IPS-15b (cell line): ENCODE data around the gene RNGTT.
A peak's percentile ranks its signal among the peaks of the same experiment; 100 is the strongest.
"Not testable (repeated sequence)": the region's sequence is repeated elsewhere in the genome, so short reads cannot be mapped to it uniquely, and the experiment has no call there.

ENCODE experiments used
- H3K27me3 ChIP-seq: one replicate; pipeline ENCODE4 v1.6.1; 2013; ENCODE audit warnings: low read length; ENCODE audit not compliant: control insufficient read depth, insufficient read depth
- H3K36me3 ChIP-seq: one replicate; pipeline ENCODE4 v1.6.1; 2013; ENCODE audit warnings: low read length; ENCODE audit not compliant: control insufficient read depth, insufficient read depth
- H3K4me1 ChIP-seq: one replicate; pipeline ENCODE4 v1.6.1; 2013; ENCODE audit warnings: mild to moderate bottlenecking, low read length; ENCODE audit not compliant: control insufficient read depth, insufficient read depth
- H3K4me3 ChIP-seq: one replicate; pipeline ENCODE4 v1.5.1; 2013; ENCODE audit warnings: low read depth, low read length
- H3K9ac ChIP-seq: one replicate; pipeline ENCODE4 v1.6.1; 2013; ENCODE audit warnings: low read depth, mild to moderate bottlenecking, low read length
- H3K9me3 ChIP-seq: one replicate; pipeline ENCODE4 v1.6.1; 2013; ENCODE audit warnings: mild to moderate bottlenecking, low read length; ENCODE audit not compliant: control insufficient read depth, insufficient read depth

RNGTT gene

DNA sequence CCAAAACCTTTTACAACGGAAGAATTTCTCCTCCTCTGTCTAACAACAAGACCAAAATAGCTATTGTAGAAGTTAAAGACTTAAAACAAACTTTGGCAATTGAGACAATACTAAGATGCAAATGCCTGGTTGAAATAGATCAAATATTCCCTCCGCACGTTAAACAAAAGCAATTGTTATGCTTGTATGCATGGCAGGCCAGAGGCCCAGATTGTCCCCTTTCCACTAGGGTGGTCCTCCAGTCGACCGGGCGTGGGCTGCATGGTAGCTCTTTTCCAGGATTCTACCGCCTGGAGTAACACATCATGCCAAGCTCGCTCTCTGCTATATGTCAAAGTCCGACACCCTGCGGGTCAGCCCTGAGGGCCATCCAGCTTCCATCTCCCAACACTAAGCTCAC, 234.7 kb downstream of the RNGTT start:
- Histone ChIP-seq H3K9me3 (no peaks in the 10 kb centered on the region), H3K36me3 (no peaks in the 10 kb centered on the region), H3K9ac (no peak overlapping the region), H3K4me1 (peaks cover 25% of the 10 kb centered on the region), H3K27me3 (no peaks in the 10 kb centered on the region), H3K4me3 (peak overlapping the region; percentile 16)

DNA sequence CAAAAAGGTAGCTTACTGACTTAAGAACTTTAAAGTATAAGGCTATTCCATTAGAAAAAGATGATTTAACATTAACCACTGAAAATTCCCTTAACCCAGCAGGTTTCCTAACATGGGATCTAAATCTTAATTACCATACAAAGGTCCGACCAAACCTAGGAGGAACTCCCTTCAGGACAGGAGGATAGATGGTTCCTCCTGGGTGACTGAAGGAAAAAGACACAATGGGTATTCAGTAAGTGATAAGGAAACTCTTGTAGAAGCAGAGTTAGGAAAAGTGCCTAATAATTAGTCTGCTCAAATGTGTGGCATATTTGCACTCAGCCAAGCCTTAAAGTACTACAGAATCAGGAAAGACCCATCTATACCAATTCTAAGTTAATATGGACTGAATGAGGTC, 237.0 kb downstream of the RNGTT start:
- not testable (repeated sequence) for H3K36me3 ChIP-seq, H3K9ac ChIP-seq, H3K27me3 ChIP-seq, H3K4me3 ChIP-seq, H3K9me3 ChIP-seq
- H3K4me1 ChIP-seq: peaks cover 23% of the 10 kb centered on the region

- Histone ChIP-seq H3K36me3 (no peaks in the 10 kb centered on the region), H3K4me1 (peaks cover 16% of the 10 kb centered on the region), H3K9ac (no peak overlapping the region), H3K9me3 (no peaks in the 10 kb centered on the region), H3K27me3 (no peaks in the 10 kb centered on the region), H3K4me3 (peak overlapping the region; percentile 39)
These were observed 238.1 kb downstream of the RNGTT start for GRCh38 chr6:88725111-88725975.

DNA sequence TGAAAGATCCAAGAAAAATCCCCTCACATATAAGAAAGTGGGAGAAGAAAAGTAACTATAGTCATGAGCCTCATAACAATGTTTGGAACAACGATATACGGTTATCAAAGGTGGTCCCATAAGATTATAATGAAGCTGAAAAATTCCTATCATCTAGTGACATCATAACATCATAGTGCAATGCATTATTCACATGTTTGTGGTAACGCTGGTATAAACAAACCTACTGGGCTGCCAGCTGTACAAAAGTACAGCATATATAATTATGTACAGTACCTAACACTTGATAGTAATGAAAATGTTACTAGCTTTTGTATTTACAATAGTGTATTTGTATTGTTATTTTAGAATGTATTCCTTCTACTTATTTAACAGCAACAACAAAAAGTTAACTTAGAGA, 240.7 kb downstream of the RNGTT start:
- H3K9ac ChIP-seq: no peak overlapping the region
- peaks cover 9% of the 10 kb centered on the region for H3K4me1 ChIP-seq
- H3K9me3 ChIP-seq: no peaks in the 10 kb centered on the region
- H3K27me3 ChIP-seq: no peaks in the 10 kb centered on the region
- no peaks in the 10 kb centered on the region for H3K36me3 ChIP-seq
- no peak overlapping the region for H3K4me3 ChIP-seq

- H3K9me3 ChIP-seq, H3K4me3 ChIP-seq, H3K27me3 ChIP-seq: not testable (repeated sequence)
These were observed 247.0 kb downstream of the RNGTT start for GRCh38 chr6:88716399-88716798.

DNA sequence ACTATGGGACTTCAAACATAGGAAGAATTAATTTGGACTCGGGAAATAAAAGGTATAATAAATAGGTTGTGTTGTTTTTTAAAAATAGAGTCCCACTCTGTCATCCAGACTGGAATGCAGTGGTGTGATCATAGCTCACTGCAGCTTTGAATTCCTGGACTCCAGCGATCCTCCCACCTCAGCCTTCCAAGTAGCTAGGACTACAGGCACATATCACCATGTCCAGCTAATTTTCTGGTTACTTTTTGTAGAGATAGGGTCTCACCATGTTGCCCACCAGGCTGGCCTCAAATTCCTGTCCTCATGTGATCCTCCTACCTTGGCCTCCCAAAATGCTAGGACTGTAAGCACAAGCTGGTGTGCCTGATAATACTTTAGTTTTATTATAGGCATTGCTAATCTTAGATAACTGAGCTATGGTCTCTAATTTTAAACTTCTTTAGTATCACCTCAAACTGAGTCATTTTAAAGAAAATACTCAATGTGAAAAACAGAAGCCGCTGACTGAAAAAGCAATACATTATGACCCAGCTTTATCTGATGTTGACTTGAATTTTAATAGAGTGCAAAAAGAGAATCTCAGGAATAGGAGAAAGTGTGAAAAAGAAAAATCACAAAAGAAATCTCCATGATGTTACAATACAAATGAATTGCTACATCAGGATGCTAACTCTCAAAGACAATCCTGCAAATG, 251.0 kb downstream of the RNGTT start:
- Histone ChIP-seq H3K9me3 (no peaks in the 10 kb centered on the region), H3K4me1 (no peaks in the 10 kb centered on the region)

More at GRCh38 chr6:88716399-88716798, 247.0 kb downstream of the RNGTT start:
- not testable (repeated sequence) for H3K36me3 ChIP-seq, H3K9ac ChIP-seq, H3K4me1 ChIP-seq

GRCh38 chr6:88709819-88710246, 253.6 kb downstream of the RNGTT start:
- H3K9me3 ChIP-seq: no peaks in the 10 kb centered on the region
- no peak overlapping the region for H3K9ac ChIP-seq
- no peak overlapping the region for H3K4me3 ChIP-seq
- no peaks in the 10 kb centered on the region for H3K27me3 ChIP-seq
- H3K4me1 ChIP-seq: no peaks in the 10 kb centered on the region
- no peaks in the 10 kb centered on the region for H3K36me3 ChIP-seq

More for the DNA sequence above, 251.0 kb downstream of the RNGTT start:
- H3K4me3 ChIP-seq: no peak overlapping the region
- H3K36me3 ChIP-seq: no peaks in the 10 kb centered on the region
- H3K9ac ChIP-seq: no peak overlapping the region
- H3K27me3 ChIP-seq: no peaks in the 10 kb centered on the region

- H3K36me3 ChIP-seq: no peaks in the 10 kb centered on the region
- no peaks in the 10 kb centered on the region for H3K27me3 ChIP-seq
- no peaks in the 10 kb centered on the region for H3K9me3 ChIP-seq
- H3K4me1 ChIP-seq: no peaks in the 10 kb centered on the region
- no peak overlapping the region for H3K4me3 ChIP-seq
- no peak overlapping the region for H3K9ac ChIP-seq
These were observed 255.1 kb downstream of the RNGTT start for GRCh38 chr6:88708197-88708744.

DNA sequence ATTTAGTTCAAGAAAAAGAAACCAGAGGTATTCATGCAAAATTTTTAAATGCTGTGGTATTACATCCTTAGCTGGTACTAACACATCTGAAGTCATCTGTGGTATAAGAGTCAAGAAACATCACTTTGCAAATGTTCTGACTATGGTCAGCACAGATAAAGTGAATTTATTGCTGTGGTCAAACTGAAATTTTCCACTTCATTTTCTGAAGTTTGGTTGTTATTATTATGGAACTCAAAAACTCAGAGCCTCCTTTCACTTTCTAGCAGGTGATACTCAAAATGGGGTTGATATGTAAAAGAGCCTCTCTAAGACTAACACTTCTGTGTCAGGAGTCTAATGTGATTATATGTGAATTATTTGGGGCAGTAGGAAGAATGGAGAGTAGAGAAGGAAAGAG, 257.8 kb downstream of the RNGTT start:
- Histone ChIP-seq H3K27me3 (no peaks in the 10 kb centered on the region), H3K4me1 (no peaks in the 10 kb centered on the region), H3K9me3 (no peaks in the 10 kb centered on the region), H3K36me3 (no peaks in the 10 kb centered on the region), H3K9ac (no peak overlapping the region), H3K4me3 (no peak overlapping the region)

- Histone ChIP-seq H3K9ac (no peak overlapping the region), H3K9me3 (no peaks in the 10 kb centered on the region), H3K4me3 (no peak overlapping the region)
These were observed 258.4 kb downstream of the RNGTT start for GRCh38 chr6:88704980-88705379.

DNA sequence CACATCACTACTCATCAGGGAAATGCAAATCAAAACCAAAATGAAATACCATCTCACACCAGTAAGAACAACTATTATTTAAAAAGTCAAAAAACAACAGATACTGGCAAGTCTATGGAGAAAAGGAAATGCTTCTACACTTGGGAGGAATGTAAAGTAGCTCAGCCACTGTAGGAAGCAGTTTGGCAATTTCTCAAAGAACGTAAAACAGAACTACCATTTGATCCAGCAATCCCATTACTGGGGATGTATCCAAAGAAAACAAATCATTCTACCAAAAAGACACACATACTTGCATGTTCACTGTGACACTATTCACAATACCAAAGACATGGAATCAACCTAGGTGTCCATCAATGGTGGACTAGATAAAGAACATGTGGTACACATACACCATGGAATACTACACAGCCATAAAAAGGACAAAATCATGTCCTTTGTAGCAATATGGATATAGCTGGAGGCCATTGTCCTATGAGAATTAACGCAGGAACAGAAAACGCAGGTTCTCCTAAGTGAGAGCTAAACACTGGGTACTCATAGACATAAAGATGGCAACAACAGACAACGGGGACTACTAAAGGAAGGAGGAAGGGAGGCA, 260.4 kb downstream of the RNGTT start:
- H3K9me3 ChIP-seq: no peaks in the 10 kb centered on the region
- H3K4me3 ChIP-seq: no peak overlapping the region
- H3K4me1 ChIP-seq: no peaks in the 10 kb centered on the region
- H3K27me3 ChIP-seq: no peaks in the 10 kb centered on the region
- no peaks in the 10 kb centered on the region for H3K36me3 ChIP-seq
- no peak overlapping the region for H3K9ac ChIP-seq

More at GRCh38 chr6:88704980-88705379, 258.4 kb downstream of the RNGTT start:
- Histone ChIP-seq H3K36me3 (no peaks in the 10 kb centered on the region), H3K4me1 (no peaks in the 10 kb centered on the region), H3K27me3 (no peaks in the 10 kb centered on the region)
